Left renal pelvis (tissue), 4 donors: ENCODE data around the gene ADCY10. TPM values are rescaled to one million over a fixed set of nuclear protein-coding genes. Genes with fewer than 3 reads are reported as not detected.
"Not testable (repeated sequence)": the region's sequence is repeated elsewhere in the genome, so short reads cannot be mapped to it uniquely, and the experiment has no call there.

Experiments
- DNase-seq, 4 donors: peaks; one replicate each; pipeline ENCODE4 v3.0.0-alpha.2; 2013; ENCODE audit warnings: low read depth in 4 of 4, low spot score in 3 of 4
- polyA plus RNA-seq, 4 donors: library from polyadenylated mRNA; unstranded; fragments of 120-200 nt; gene quantifications; one replicate each; pipeline ENCODE4 v1.2.1, GENCODE V29; 2013; ENCODE audit not compliant: insufficient read length in 4 of 4

The ADCY10 gene
- polyA plus RNA-seq, 4 donors: 0.07 to 0.96 (median 0.39) TPM

DNA sequence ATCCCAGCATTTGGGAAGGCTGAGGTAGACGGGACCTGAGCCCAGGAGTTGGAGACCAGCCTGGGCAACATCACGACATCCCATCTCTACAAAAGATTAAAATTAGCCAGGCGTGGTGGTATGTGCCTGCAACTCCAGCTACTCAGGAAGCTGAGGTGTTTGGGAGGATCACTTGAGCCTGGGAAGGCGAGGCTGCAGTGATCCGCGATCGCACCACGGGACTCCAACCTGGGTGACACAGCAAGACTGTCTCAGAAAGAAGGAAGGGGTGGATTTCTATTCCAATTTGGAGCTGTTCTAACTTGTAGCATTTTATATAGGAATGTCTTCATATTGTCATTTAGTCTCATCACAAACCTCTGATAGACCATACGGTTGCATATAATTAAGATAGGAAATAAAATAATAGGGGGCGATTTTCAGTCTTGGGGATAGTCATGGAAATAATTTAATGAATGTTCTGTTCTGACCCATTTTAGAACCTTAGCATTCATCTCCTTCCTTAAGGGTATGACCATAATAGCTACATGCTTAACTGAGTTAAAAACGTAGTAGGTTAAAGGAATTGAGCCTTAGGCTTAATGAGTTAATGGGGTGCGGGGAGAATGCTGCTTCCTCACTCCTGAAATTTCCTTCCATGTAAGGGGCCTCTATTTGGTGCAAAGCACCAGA, 93.1 kb downstream of the ADCY10 start:
- no peak for DNase-seq

DNA sequence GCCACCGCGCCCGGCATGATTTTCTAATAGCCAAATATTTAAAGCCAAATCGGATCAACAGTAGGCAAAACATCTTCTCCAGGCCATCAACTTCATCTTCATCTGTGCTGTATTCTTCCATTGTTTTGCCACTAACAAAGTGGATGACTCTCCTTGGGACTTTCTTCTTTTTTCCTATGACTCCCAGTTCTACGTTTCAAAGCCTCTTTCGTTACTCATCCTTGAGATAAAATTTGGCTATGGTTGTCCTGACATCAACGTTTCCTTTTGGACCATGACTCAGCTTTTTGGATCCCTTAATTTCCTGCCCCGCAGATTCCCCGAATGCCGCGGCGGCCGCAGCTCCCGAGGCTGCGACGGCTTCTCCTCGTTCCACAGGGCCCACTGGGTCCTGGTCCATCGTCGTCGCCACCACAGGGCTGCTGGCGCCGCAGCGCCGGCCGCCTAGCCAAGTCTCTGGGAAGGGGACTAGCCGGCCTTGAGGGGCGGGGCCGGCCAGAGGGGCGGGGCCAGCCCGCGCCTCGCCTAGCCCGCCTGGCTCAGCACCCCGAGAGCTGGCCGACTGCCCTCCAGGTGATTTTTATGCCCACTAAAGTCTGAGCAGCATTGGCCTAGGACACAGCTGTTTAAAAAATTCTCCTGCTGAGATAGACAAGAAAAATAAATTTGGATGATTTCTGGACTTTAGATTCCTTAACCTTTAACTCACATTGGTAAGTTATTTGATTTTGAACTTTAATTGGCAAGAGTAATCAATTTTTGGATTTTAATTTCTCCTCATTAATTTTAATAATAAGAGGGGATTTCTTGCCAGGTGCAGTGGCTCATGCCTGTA, 93.9 kb downstream of the ADCY10 start:
- no peak for DNase-seq

DNA sequence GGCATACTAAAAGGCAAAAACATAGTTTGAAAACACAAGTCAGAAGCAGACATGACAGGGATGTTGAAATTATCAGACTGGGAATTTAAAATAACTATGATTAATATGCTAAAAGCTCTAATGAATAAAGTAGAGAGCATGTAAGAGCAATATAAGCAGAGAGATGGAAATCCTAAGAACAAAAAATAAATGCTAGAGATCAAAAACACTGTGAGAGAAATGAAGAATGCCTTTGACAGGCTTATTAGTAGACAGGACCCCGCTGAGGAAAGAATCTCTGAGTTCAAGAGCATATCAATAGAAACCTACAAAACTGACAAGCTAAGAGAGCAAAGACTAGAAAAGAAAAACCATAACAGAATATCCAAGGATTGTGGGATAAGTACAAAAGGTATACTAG, 98.3 kb downstream of the ADCY10 start:
- no peak for DNase-seq

DNA sequence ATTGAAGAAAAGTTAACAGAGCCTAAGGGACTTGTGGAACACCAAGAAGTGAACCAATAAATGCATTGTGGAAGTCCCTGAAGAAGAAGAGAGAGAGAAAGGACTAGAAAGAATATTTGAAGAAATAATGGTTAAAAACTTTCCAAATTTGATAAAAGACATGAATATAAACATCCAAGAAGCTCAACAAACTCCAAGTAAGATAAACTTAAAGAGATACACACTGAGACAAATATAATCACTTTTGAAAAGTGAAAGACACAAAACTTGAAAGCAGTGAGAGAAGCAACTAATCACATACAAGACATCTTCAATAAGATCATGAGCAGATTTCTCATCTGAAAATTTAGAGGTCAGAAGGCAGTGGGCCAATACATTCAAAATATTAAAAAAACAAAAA, 101.0 kb downstream of the ADCY10 start:
- no peak for DNase-seq

DNA sequence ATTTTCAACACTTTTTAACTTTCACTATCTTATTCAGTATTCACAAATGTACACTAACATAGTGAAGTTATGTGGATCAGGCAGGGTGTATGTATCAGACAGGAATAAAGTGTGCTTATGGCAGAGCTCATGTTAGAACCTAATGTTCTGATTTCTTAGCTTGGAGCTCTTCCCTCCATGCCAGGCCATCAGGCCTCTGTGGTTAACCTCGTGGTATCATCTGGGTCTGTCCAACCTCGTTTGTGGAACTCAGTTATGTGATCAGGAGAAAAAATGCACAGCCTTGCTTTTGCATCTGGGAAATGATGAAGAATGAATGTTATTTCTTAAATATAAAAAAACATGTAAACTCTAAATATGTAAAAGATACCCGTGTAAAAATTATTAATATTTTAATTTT, 105.2 kb downstream of the ADCY10 start:
- DNase-seq: no peak

DNA sequence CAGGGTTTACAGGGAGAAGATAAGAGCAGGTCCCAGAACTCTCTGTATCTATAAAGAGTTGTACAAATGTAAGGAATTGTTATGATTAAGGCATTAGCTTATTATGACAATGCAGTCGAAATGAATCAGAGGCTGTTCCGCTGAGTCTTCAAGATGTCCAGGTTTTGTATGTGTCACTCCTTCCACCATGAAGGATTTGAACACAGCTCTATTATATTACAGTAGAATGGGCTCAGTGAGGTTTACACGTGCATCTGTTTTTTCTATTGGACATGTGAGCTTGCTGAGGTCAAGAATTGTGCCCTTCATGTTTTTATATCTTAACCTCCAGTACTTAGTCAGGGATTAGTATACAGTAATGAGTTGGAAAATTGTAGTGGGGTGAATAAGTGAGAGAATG, 105.8 kb downstream of the ADCY10 start:
- no peak for DNase-seq

DNA sequence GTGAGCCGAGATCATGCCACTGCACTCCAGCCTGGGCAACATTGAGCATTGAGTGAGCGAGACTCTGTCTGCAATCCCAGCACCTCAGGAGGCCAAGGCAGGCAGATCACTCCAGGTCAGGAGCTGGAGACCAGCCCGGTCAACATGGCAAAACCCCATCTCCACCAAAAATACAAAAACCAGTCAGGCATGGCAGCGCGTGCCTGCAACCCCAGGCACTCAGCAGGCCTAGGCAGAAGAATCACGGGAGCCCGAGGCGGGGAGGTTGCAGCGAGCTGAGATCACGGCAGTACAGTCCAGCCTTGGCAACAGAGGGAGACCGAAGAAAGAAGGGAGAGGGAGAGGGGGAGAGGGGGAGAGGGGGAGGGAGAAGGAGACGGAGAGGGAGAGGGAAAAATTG, 107.3 kb downstream of the ADCY10 start:
- not testable (repeated sequence) for DNase-seq

DNA sequence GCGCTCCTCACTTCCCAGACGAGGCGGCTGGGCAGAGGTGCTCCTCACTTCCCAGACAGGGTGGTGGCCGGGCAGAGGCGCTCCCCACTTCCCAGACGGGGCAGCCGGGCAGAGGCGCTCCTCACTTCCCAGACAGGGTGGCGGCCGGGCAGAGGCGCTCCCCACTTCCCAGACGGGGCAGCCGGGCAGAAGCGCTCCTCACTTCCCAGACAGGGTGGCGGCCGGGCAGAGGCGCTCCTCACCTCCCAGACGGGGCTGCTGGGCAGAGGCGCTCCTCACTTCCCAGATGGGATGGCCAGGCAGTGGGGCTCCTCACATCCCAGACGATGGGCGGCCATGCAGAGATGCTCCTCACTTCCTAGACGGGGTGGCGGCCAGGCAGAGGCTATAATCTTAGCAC, 107.7 kb downstream of the ADCY10 start:
- not testable (repeated sequence) for DNase-seq

DNA sequence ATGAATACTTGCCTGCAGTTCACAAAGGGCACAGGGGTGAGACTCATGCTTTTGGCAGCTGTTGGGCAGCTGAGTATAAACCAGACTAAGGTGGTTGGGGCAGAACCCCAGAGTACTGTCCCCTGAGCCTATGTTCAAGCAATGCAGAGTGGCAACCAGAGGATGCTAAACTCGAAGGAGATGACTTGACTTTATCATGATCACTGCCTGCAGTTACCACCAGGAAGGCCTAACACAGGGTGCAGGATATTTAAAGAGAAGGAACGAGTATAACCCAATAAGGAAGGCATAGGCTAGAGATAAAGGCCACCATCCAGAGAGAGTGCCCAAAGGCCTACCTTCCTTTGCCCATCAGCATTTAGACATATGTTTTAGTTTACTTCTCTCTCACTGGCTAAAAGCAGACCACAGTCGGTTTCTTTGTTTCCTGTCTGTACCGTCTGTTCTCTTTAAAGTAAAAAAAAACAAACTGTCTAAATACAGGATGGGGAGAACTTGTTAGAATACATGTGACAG, 108.8 kb downstream of the ADCY10 start:
- DNase-seq: no peak

DNA sequence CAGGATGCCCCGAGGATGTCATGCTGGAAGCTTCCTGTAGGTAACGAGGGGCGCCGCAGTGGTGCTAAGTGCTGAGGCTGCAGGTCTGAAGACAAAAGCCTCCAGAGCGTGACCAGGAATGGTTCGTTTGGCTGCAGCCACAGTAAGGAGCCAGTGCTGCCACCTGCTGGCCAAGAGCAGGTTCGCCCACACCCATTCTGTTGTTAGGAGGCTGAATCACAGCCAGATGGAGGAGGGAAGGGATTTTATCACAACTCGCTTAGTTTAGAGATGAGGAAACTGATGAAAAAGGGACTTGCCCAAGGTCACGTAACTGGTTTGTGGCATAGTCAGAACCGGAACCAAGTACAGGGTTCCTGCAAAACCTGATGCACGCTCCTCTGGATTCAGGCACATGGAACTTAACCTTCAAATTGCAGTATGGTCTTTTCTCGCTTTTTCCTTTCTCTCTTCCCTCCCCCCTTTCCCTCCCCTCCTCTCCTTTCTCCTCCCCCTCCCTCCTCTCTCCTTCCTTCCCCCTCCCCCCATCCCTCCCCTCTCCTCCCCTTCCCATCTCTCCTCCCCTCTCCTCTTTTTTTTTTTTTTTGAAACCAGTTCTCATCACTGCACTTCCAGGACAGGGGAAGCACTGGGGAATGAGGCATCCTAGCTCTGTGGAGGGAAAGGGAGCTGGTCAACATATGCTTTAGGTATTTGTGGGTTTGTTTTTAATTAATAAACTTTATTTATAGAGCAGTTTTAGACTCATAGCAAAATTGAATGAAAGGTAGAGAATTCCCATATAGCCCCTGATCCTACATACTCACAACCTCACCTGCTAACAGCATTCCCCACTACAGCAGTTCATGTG, 110.4 kb downstream of the ADCY10 start:
- peak in 3 of 4 donors; percentile 55 to 66 (median 66) for DNase-seq

DNA sequence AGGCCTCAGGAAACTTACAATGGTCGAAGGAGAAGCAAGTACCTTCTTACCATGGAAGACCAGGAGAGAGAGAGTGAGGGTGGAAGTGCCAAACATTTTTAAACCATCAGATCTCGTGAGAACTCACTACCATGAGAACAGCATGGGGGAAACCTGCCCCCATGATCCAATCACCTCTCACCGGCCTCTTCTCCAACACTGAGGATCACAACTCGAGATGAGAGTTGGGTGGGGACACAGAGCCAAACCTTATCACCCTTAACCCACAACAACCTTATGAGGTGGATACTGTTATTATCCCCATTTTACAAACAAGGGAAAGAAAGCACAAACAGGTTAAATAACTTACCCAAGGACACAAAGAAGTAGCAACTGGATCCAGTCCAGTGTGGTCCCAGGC, 111.7 kb downstream of the ADCY10 start:
- no peak for DNase-seq

DNA sequence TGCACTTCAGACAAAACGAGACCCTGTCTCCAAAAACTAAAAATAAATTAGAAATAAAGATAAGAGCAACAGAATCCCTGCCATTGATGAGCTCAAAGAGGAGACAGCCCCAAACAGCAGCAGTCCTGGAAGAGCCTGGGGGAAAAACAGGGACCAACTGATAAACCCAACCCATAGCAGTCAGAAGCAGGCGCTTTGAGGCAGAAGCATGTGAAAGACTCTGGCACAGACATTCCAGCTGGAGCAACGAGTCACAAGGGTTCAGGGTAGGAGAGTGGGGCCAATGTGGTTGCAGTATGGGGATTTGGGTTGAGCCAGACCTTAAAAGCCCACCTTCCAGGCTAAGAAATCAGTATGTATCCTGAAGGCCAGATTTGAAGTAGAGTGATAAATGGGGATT, 113.7 kb downstream of the ADCY10 start:
- DNase-seq: no peak

DNA sequence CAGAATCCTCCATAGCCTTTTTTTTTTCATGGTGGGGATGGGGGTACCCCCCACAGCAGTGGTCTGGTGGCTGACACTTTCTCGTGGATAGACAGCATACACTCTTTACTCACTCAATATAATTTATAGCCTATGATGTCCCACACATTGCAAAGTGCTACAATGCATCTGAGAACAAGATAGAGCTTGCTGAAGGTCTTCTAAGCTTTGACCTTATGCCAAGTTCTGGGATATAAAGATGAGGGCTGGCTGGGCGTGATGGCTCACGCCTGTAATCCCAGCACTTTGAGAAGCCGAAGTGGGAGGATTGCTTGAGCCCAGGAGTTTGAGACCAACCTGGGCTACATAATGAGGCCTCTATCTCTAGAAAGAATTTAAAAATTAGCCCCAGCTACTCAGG, 114.2 kb downstream of the ADCY10 start:
- DNase-seq: no peak

DNA sequence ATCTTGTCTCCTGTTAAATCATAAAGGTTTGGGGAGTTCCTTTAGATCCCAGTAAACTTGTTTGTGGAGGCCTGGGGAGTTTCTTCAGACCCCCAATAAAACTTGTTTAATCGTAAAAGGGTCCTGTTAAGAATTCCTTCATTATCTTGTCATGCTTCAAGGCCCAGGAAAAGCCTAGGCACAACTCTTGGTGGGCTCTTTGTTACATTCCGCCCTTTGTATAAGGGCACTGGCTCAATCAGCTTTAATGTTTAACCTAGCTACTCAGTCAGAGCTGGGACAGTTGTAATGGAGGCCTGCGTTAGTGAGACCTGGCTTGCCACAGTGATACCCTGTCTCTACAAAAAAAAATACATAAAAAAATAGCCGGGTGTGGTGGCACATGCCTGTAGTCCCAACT, 115.0 kb downstream of the ADCY10 start:
- no peak for DNase-seq

DNA sequence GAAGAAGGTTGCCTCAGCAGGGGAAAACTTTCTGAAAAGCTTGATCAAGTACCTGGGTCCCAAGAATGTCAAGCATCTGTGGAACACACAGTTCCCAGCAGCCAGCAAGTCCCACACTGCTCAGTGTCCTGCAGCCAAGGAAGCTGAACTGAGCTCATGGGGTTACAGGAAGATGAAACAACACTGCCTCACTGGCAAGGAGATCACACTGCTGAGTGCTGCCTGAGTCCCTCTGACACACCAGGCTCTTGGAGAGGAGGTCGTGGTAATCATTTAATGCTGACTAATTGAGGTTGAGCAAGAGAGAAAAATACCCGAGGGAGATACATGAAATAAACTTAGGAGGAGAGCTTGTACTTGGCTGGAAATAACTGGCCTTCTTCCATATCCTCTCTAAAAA, 116.9 kb downstream of the ADCY10 start:
- no peak for DNase-seq

DNA sequence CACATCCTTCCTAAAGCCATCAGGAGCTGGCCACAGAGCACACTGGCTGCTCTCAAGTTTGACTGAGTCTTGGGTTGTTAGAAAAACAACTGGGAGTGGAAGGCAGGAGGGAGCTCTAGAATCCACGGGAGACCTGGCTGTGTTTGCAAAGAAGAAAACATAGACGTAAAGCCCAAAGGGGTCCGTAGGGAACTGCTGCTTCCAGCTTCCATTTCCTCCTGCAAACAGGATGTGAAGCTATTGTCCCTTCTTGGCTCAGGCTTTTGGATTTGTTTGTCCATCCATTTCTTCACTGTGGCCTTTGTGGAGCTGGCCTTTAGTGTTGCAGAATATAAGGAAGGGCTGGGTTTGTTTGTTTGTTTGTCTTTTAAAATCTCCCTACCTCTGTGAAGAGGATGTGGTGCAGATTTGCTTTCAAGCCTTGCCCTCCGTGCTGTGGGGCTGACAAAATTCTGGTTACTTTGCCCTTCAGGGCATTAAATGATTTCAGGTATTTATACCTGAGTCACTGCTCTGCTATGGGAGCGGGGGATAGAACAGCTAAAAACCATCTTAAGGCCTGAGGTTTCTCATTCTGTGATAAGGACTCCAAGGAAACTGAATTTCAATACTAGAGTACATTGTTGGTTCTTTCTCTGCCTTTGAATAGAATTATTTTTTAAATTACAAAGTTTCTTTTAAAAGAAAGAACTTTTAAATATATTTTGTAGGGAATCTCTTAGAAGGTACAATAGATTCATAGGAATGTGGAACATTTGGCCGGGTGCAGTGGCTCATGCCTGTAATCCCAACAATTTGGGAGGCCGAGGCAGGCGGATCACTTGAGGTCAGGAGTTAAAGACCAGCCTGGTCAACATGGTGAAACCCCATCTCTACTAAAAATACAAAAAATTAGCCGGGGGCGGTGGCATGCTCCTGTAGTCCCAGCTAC, 117.9 kb downstream of the ADCY10 start:
- no peak for DNase-seq

DNA sequence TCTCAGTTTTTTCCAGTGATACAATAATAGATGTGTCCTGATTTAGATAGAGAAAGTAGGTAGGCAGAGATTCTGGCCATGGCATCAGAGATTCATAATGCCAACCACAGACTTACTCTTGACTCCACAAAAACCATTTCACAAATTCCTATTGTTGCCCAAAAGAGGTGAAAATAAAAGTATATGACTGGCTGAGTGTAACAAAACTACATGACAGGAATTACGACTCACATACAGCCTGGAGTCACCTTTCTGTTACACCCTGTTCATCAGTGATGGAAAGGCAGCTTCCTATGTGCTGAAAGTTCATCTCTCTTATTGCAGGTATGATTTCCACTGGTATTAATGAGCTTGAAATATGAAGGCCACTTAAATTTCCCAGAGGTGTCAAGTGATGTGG, 119.9 kb downstream of the ADCY10 start:
- no peak for DNase-seq

DNA sequence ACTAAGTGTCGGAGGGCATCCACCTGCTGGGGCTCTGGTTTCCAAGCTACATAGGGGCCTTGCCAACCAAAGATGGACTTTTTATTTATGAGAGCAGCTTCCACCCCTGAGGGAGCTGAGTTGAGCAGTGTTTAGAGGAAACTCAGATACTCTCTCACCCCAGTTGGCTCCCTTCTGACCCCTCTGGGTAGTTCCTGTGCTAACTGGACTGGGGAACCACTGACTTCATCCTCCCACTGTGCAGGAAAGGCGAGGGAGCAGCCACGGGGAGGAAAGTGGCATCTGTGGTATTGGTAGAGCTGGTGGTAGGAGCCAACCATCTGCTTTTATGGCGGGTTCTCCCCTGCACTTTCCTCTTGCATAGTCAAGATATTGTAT, 121.8 kb downstream of the ADCY10 start:
- no peak for DNase-seq

DNA sequence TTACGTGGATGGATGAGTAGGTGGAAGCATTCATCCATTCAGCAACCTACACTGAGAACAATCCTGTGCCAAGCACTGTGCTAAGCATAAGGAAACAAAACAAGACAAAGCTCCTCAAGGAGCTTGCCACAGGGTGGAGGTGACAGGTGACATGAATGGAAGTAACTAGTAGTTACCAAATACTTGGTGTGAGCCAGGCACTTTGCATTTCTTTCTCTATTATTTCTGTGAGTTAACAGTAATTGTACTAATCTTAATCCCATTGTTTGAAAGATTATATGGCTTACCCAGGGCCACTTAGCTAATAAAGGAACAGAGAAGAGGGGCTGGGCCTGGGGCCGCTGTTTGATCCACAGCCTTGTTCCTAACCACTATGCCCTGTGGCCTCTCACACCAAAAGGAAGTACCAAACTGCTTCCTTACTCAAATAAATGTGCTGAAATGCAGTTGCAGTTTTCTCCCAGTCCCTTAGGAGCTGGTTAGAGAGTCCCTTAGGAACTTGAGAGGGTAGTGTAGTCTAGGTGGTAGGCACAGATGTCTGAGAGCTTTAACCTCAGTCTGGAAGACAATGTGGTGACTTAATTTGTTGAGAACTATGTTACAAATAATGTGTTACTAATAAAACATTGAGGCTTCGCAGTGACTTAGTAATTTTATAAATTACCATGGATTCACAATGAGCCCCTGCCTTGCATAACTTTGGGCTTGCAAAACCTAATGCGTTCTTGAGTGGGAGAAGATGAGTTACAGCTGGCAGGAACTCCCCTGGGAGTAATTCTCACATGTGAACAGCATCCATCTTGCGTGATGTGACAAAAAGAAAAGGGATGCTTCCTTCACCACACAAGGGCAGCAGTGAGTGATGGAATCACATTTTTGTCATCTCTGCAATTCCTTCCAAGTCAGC, 122.4 kb downstream of the ADCY10 start:
- DNase-seq: no peak
